HepG2 (cell line): ENCODE measurements around the gene PRSS8. TPM values are rescaled to one million over a fixed set of nuclear protein-coding genes. Genes with fewer than 3 reads are reported as not detected.
A peak's percentile ranks its signal among the peaks of the same experiment; 100 is the strongest.

ENCODE experiments used
- AHR ChIP-seq: IDR thresholded peaks from 2 replicates; pipeline ENCODE4 v1.6.1; 2018; ENCODE audit warnings: missing genetic modification reagents, missing compliant biosample characterization
- CREB1 ChIP-seq, 2 experiments: fragments of 450-650 bp in 1 of 2; IDR thresholded peaks; 2 replicates each; pipeline ENCODE4 v1.6.1; 2016 to 2017; ENCODE audit warnings: control low read depth in 1 of 2, mild to moderate bottlenecking in 1 of 2, missing compliant biosample characterization in 1 of 2, missing genetic modification characterization in 1 of 2
- E2F2 ChIP-seq: sonication (generic); formaldehyde crosslinking; IDR thresholded peaks from 2 replicates; pipeline ENCODE4 v1.4.0; 2020; ENCODE audit warnings: missing genetic modification reagents, borderline replicate concordance
- EED ChIP-seq: sonication (generic); formaldehyde crosslinking; IDR thresholded peaks from 2 replicates; pipeline ENCODE4 v1.5.0; 2020; ENCODE audit warnings: mild to moderate bottlenecking, missing genetic modification reagents
- FOXA3 ChIP-seq: IDR thresholded peaks from 2 replicates; pipeline ENCODE4 v1.6.1; 2016; ENCODE audit warnings: missing genetic modification reagents, missing compliant biosample characterization
- HNF4G ChIP-seq, 2 experiments: sonication (generic) in 1 of 2; formaldehyde crosslinking in 1 of 2; IDR thresholded peaks; 2 replicates each; pipeline versions ENCODE4 v1.4.0 to v1.6.1; 2011 to 2020; ENCODE audit warnings: borderline replicate concordance in 2 of 2, low read depth in 2 of 2, mild to moderate bottlenecking in 2 of 2, low read length in 1 of 2, missing genetic modification reagents in 1 of 2, moderate library complexity in 1 of 2
- IRX3 ChIP-seq: sonication (generic); formaldehyde crosslinking; IDR thresholded peaks from 2 replicates; pipeline ENCODE4 v1.8.1; 2023; ENCODE audit warnings: mild to moderate bottlenecking, low read depth, missing genetic modification reagents, borderline replicate concordance
- KDM5B ChIP-seq: sonication (generic); formaldehyde crosslinking; IDR thresholded peaks from 2 replicates; pipeline ENCODE4 v1.4.0; 2020; ENCODE audit warnings: missing genetic modification reagents, mild to moderate bottlenecking, borderline replicate concordance
- PCBP1 ChIP-seq: fragments of 200-400 bp; formaldehyde crosslinking; IDR thresholded peaks from 2 replicates; pipeline ENCODE4 v1.6.1; 2017; ENCODE audit warnings: mild to moderate bottlenecking, low read depth, low read length, borderline replicate concordance
- PHF8 ChIP-seq: sonication (generic); formaldehyde crosslinking; IDR thresholded peaks from 2 replicates; pipeline ENCODE4 v1.5.0; 2020; ENCODE audit warnings: missing genetic modification reagents
- PTBP1 ChIP-seq: fragments of 200-400 bp; formaldehyde crosslinking; IDR thresholded peaks from 2 replicates; pipeline ENCODE4 v1.6.1; 2018; ENCODE audit warnings: low read length, low read depth; ENCODE audit not compliant: poor library complexity, severe bottlenecking
- RCOR2 ChIP-seq: IDR thresholded peaks from 2 replicates; pipeline ENCODE4 v1.6.1; 2016; ENCODE audit warnings: missing biosample characterization, missing genetic modification reagents
- SIN3A ChIP-seq: IDR thresholded peaks from 2 replicates; pipeline ENCODE4 v1.6.1; 2011; ENCODE audit warnings: low read depth, mild to moderate bottlenecking, control low read depth, low read length, borderline replicate concordance
- TBX2 ChIP-seq: sonication (generic); formaldehyde crosslinking; IDR thresholded peaks from 2 replicates; pipeline ENCODE4 v1.5.0; 2020; ENCODE audit warnings: missing genetic modification reagents, mild to moderate bottlenecking, borderline replicate concordance
- ZFP41 ChIP-seq: sonication (generic); formaldehyde crosslinking; IDR thresholded peaks from 2 replicates; pipeline ENCODE4 v1.4.0; 2020; ENCODE audit warnings: mild to moderate bottlenecking, missing genetic modification reagents, borderline replicate concordance
- ZMYM2 ChIP-seq: sonication (generic); formaldehyde crosslinking; IDR thresholded peaks from 2 replicates; pipeline ENCODE4 v1.8.0; 2022; ENCODE audit warnings: mild to moderate bottlenecking, missing genetic modification reagents
- ZNF335 ChIP-seq: sonication (generic); formaldehyde crosslinking; IDR thresholded peaks from 2 replicates; pipeline ENCODE4 v1.4.0; 2020; ENCODE audit warnings: missing genetic modification reagents
- ZNF354B ChIP-seq: sonication (generic); formaldehyde crosslinking; IDR thresholded peaks from 2 replicates; pipeline ENCODE4 v1.8.0; 2022; ENCODE audit warnings: mild to moderate bottlenecking, missing genetic modification reagents
- ZNF512 ChIP-seq: sonication (generic); formaldehyde crosslinking; IDR thresholded peaks from 2 replicates; pipeline ENCODE4 v1.4.0; 2020; ENCODE audit warnings: mild to moderate bottlenecking, missing genetic modification reagents
- ZNF572 ChIP-seq: sonication (generic); formaldehyde crosslinking; IDR thresholded peaks from 2 replicates; pipeline ENCODE4 v1.5.1; 2020; ENCODE audit warnings: mild to moderate bottlenecking, missing genetic modification reagents
- ZNF597 ChIP-seq: sonication (generic); formaldehyde crosslinking; IDR thresholded peaks from 2 replicates; pipeline ENCODE4 v1.5.0; 2020; ENCODE audit warnings: missing genetic modification reagents
- ZNF768 ChIP-seq: sonication (generic); formaldehyde crosslinking; IDR thresholded peaks from 2 replicates; pipeline ENCODE4 v1.4.0; 2020; ENCODE audit warnings: missing genetic modification reagents
- ZNF800 ChIP-seq: sonication (generic); formaldehyde crosslinking; IDR thresholded peaks from 2 replicates; pipeline ENCODE4 v1.4.0; 2020; ENCODE audit warnings: missing genetic modification reagents
- ZSCAN20 ChIP-seq: sonication (generic); formaldehyde crosslinking; IDR thresholded peaks from 2 replicates; pipeline ENCODE4 v1.4.0; 2020; ENCODE audit warnings: missing genetic modification reagents, mild to moderate bottlenecking, borderline replicate concordance
- polyA plus RNA-seq, 8 experiments: library from polyadenylated mRNA; depleted of rRNA in 3 of 8; stranded (reverse) in 7 of 8; unstranded in 1 of 8; fragments of >200 nt; fragmentation: Illumina TruSeq in 4 of 8; extraction: Trizol in 4 of 8; gene quantifications; 2 replicates each; pipeline versions ENCODE4 v1.2.1 to v1.2.3, GENCODE V29; 2011 to 2016; ENCODE audit warnings: low read depth in 4 of 8, missing spikeins in 1 of 8, mixed read lengths in 1 of 8; ENCODE audit not compliant: insufficient read depth in 1 of 8
- total RNA-seq, 5 experiments: library from RNA; depleted of rRNA; stranded (reverse); fragments of >200 nt; fragmentation: Illumina TruSeq; extraction: Trizol; gene quantifications; 2 replicates each; pipeline ENCODE4 v1.2.3, GENCODE V29; 2016; ENCODE audit warnings: low read depth in 1 of 5

Gene PRSS8
- total and polyA plus RNA-seq, 2 of the 13 experiments (the other 11 are each of a cell fraction or from before 2014, with no cell fraction given): 2.6 to 7.2 TPM

GRCh38 chr16:31179219-31179746 lies 43.8 kb upstream of the PRSS8 start (continued):
- TF ChIP-seq IRX3 (CRISPR knock-in tag) (no peak), ZNF354B (CRISPR knock-in tag) (peak; percentile 11; the same call in 1 of the 2 replicates), PCBP1 (peak; percentile 57; the same call in 1 of the 2 replicates), PHF8 (CRISPR knock-in tag) (peak; percentile 78), FOXA3 (CRISPR knock-in tag) (no peak), ZSCAN20 (CRISPR knock-in tag) (0 out of 2 replicates have a peak, but pooled peaks have one; percentile 31), E2F2 (CRISPR knock-in tag) (no peak), ZNF572 (no peak), CREB1 (IDR thresholded peaks at IDR 0.05) (no peak), CREB1 (CRISPR knock-in tag; IDR thresholded peaks at IDR 0.05) (no peak), ZNF512 (CRISPR knock-in tag) (no peak), ZNF768 (peak; percentile 99), KDM5B (CRISPR knock-in tag) (0 out of 2 replicates have a peak, but pooled peaks have one; percentile 27), ZNF335 (CRISPR knock-in tag) (0 out of 2 replicates have a peak, but pooled peaks have one; percentile 54), ZNF800 (CRISPR knock-in tag) (no peak), HNF4G (IDR thresholded peaks at IDR 0.05; ENCODE audit: borderline replicate concordance, low read depth, low read length) (no peak), HNF4G (CRISPR knock-in tag; IDR thresholded peaks at IDR 0.05; ENCODE audit: borderline replicate concordance, low read depth) (peak; percentile 33; the same call in 1 of the 2 replicates), PTBP1 (peak; percentile 23), ZFP41 (CRISPR knock-in tag) (0 out of 2 replicates have a peak, but pooled peaks have one; percentile 7), ZMYM2 (no peak), SIN3A (peak; percentile 54; the same call in 1 of the 2 replicates), AHR (peak; percentile 9; the same call in 1 of the 2 replicates), EED (CRISPR knock-in tag) (no peak), ZNF597 (no peak), TBX2 (CRISPR knock-in tag) (peak; percentile 0; the same call in 1 of the 2 replicates), RCOR2 (0 out of 2 replicates have a peak, but pooled peaks have one; percentile 5)
